Measurements from ENCODE around the gene DNAJC21. TPM values are rescaled to one million over a fixed set of nuclear protein-coding genes. Genes with fewer than 3 reads are reported as not detected.

The DNAJC21 gene
- total and polyA plus RNA-seq, 9 of the 15 experiments (the other 6 are each of a cell fraction or from before 2014, with no cell fraction given): 26.6 to 105 (median 70.7) TPM

DNA sequence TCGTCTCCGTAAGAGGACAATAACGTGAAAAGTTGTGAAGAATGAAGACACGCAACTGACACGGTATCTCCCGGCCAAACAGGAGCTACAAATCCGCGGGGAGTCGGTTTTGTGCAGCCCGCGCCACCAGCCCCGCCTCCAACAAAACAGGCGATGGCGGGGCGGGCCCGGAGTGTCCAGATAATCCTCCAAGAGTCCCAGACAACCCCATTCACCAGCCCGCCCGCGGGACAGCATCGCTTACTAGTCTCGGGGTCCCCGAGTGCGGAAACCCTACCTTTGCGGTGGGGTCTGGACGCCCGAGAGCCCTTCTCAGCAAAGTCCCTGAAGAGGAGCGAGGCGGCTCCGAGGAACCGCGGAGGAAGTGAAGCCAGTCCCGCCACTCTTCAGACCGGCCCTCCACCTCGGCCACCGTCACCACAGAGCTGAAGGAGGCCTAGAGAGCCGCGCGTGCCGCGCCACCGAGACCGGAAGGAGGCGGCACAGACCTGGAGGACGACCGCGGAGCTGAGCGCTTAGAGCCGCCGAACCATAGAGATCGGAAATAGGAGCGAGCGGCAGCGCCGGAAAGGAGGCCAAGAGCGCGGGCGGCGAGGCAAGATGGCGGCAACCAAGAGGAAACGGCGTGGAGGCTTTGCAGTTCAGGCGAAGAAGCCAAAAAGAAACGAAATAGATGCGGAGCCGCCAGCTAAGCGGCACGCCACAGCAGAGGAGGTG lies 14.1 kb upstream of the DNAJC21 start, which contains the start of the genes BRIX1 and RAD1 (continued):
- TF ChIP-seq, protein P1, sequence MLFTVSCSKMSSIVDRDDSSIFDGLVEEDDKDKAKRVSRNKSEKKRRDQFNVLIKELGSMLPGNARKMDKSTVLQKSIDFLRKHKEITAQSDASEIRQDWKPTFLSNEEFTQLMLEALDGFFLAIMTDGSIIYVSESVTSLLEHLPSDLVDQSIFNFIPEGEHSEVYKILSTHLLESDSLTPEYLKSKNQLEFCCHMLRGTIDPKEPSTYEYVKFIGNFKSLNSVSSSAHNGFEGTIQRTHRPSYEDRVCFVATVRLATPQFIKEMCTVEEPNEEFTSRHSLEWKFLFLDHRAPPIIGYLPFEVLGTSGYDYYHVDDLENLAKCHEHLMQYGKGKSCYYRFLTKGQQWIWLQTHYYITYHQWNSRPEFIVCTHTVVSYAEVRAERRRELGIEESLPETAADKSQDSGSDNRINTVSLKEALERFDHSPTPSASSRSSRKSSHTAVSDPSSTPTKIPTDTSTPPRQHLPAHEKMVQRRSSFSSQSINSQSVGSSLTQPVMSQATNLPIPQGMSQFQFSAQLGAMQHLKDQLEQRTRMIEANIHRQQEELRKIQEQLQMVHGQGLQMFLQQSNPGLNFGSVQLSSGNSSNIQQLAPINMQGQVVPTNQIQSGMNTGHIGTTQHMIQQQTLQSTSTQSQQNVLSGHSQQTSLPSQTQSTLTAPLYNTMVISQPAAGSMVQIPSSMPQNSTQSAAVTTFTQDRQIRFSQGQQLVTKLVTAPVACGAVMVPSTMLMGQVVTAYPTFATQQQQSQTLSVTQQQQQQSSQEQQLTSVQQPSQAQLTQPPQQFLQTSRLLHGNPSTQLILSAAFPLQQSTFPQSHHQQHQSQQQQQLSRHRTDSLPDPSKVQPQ (CRISPR knock-in tag; IDR thresholded peaks at IDR 0.05; ENCODE audit: borderline replicate concordance): no peak
- TF ChIP-seq CREB1 (IDR thresholded peaks at IDR 0.05) (peak; percentile 72), CREB1 (CRISPR knock-in tag; IDR thresholded peaks at IDR 0.05) (peak; percentile 77; the same call in 1 of the 2 replicates), CHCHD3 (CRISPR knock-in tag; IDR thresholded peaks at IDR 0.05) (no peak), ZNF23 (CRISPR knock-in tag; IDR thresholded peaks at IDR 0.05) (no peak), ZNF253 (CRISPR knock-in tag; conservative IDR thresholded peaks at IDR 0.05) (no peak), CHD1 (IDR thresholded peaks at IDR 0.05; ENCODE audit: low read length) (no peak), SUPT5H (IDR thresholded peaks at IDR 0.05) (peak; percentile 97), HNRNPL (IDR thresholded peaks at IDR 0.05; ENCODE audit: low read depth, low read length) (no peak), ZFPM2 (CRISPR knock-in tag; IDR thresholded peaks at IDR 0.05) (no peak), SMARCA4 (IDR thresholded peaks at IDR 0.05) (no peak), ZNF384 (IDR thresholded peaks at IDR 0.05; ENCODE audit: low read depth, low read length) (peak; percentile 52; the same call in 1 of the 2 replicates), DMBX1 (CRISPR knock-in tag; IDR thresholded peaks at IDR 0.05; ENCODE audit: borderline replicate concordance) (no peak; the same call in 1 of the 2 replicates), NFIX (CRISPR knock-in tag; IDR thresholded peaks at IDR 0.05; ENCODE audit: low read depth) (no peak), ZNF311 (CRISPR knock-in tag; IDR thresholded peaks at IDR 0.05) (no peak), ELF4 (CRISPR knock-in tag; IDR thresholded peaks at IDR 0.05) (peak; percentile 70), FOS (IDR thresholded peaks at IDR 0.05; ENCODE audit: extremely low read depth, insufficient read length) (no peak), ZBTB1 (CRISPR knock-in tag; IDR thresholded peaks at IDR 0.05; ENCODE audit: borderline replicate concordance, low read depth) (peak; percentile 94; the same call in 1 of the 2 replicates)
- TF ChIP-seq, protein P2, sequence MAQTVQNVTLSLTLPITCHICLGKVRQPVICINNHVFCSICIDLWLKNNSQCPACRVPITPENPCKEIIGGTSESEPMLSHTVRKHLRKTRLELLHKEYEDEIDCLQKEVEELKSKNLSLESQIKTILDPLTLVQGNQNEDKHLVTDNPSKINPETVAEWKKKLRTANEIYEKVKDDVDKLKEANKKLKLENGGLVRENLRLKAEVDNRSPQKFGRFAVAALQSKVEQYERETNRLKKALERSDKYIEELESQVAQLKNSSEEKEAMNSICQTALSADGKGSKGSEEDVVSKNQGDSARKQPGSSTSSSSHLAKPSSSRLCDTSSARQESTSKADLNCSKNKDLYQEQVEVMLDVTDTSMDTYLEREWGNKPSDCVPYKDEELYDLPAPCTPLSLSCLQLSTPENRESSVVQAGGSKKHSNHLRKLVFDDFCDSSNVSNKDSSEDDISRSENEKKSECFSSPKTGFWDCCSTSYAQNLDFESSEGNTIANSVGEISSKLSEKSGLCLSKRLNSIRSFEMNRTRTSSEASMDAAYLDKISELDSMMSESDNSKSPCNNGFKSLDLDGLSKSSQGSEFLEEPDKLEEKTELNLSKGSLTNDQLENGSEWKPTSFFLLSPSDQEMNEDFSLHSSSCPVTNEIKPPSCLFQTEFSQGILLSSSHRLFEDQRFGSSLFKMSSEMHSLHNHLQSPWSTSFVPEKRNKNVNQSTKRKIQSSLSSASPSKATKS (CRISPR knock-in tag; IDR thresholded peaks at IDR 0.05): no peak
- TF ChIP-seq, protein P3, sequence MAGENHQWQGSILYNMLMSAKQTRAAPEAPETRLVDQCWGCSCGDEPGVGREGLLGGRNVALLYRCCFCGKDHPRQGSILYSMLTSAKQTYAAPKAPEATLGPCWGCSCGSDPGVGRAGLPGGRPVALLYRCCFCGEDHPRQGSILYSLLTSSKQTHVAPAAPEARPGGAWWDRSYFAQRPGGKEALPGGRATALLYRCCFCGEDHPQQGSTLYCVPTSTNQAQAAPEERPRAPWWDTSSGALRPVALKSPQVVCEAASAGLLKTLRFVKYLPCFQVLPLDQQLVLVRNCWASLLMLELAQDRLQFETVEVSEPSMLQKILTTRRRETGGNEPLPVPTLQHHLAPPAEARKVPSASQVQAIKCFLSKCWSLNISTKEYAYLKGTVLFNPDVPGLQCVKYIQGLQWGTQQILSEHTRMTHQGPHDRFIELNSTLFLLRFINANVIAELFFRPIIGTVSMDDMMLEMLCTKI (IDR thresholded peaks at IDR 0.05; ENCODE audit: partially characterized antibody): no peak
